Liver (tissue), 3 donors: ENCODE measurements around the gene KCNMA1.

Source experiments
- CTCF ChIP-seq: fragments of 150-350 bp; IDR thresholded peaks from 2 replicates; pipeline ENCODE4 v1.5.1; 2017; ENCODE audit warnings: improper control_type of control experiment, low read depth, low read length; ENCODE audit not compliant: missing input control
- EGR1 ChIP-seq, 2 donors: IDR thresholded peaks; 2 replicates each; pipeline ENCODE4 v1.6.1; 2016 to 2018; ENCODE audit warnings: antibody characterized with exemption in 2 of 2, low read depth in 2 of 2
- FOXA2 ChIP-seq: IDR thresholded peaks from 2 replicates; pipeline ENCODE4 v1.6.1; 2016; ENCODE audit warnings: antibody characterized with exemption
- HNF4A ChIP-seq, 2 donors: conservative IDR thresholded peaks; 2 replicates each; pipeline ENCODE4 v1.6.1; 2016; ENCODE audit warnings: antibody characterized with exemption in 2 of 2, mild to moderate bottlenecking in 2 of 2
- JUND ChIP-seq, 2 donors: IDR thresholded peaks; 2 replicates each; pipeline ENCODE4 v1.6.1; 2016; ENCODE audit warnings: antibody characterized with exemption in 2 of 2
- MAX ChIP-seq: IDR thresholded peaks from 2 replicates; pipeline ENCODE4 v1.6.1; 2016; ENCODE audit warnings: antibody characterized with exemption
- RAD21 ChIP-seq, 2 donors: IDR thresholded peaks; 2 replicates each; pipeline ENCODE4 v1.6.1; 2016; ENCODE audit warnings: antibody characterized with exemption in 2 of 2, mild to moderate bottlenecking in 2 of 2
- REST ChIP-seq: IDR thresholded peaks from 2 replicates; pipeline ENCODE4 v1.6.1; 2016; ENCODE audit warnings: antibody characterized with exemption, mild to moderate bottlenecking
- RXRA ChIP-seq, 2 donors: IDR thresholded peaks; 2 replicates each; pipeline ENCODE4 v1.6.1; 2017 to 2018; ENCODE audit warnings: antibody characterized with exemption in 2 of 2, mild to moderate bottlenecking in 1 of 2
- SP1 ChIP-seq: IDR thresholded peaks from 2 replicates; pipeline ENCODE4 v1.6.1; 2018; ENCODE audit warnings: antibody characterized with exemption, mild to moderate bottlenecking
- TAF1 ChIP-seq: conservative IDR thresholded peaks from 2 replicates; pipeline ENCODE4 v1.6.1; 2016; ENCODE audit warnings: antibody characterized with exemption, mild to moderate bottlenecking
- YY1 ChIP-seq: IDR thresholded peaks from 2 replicates; pipeline ENCODE4 v1.6.1; 2016; ENCODE audit warnings: antibody characterized with exemption, mild to moderate bottlenecking
- ZBTB33 ChIP-seq: IDR thresholded peaks from 2 replicates; pipeline ENCODE4 v1.6.1; 2016; ENCODE audit warnings: antibody characterized with exemption
- donor health status: healthy.
- donor health status: healthy.

GRCh38 chr10:77139252-77140160, 498.1 kb downstream of the KCNMA1 start:
- TF ChIP-seq CTCF (no peak), ZBTB33 (no peak), TAF1 (no peak), JUND (IDR thresholded peaks at IDR 0.05) (no peak), HNF4A (conservative IDR thresholded peaks at IDR 0.05) (no peak), SP1 (no peak), RAD21 (IDR thresholded peaks at IDR 0.05) (no peak), REST (no peak), EGR1 (IDR thresholded peaks at IDR 0.05; ENCODE audit: low read depth in 2 of 2) (no peak), MAX (no peak), YY1 (no peak), FOXA2 (no peak), RXRA (IDR thresholded peaks at IDR 0.05) (no peak)
